ENCODE results near the gene CPT1C.
A peak's percentile ranks its signal among the peaks of the same experiment; 100 is the strongest.
"Not testable (repeated sequence)": the region's sequence is repeated elsewhere in the genome, so short reads cannot be mapped to it uniquely, and the experiment has no call there.

CPT1C gene

DNA sequence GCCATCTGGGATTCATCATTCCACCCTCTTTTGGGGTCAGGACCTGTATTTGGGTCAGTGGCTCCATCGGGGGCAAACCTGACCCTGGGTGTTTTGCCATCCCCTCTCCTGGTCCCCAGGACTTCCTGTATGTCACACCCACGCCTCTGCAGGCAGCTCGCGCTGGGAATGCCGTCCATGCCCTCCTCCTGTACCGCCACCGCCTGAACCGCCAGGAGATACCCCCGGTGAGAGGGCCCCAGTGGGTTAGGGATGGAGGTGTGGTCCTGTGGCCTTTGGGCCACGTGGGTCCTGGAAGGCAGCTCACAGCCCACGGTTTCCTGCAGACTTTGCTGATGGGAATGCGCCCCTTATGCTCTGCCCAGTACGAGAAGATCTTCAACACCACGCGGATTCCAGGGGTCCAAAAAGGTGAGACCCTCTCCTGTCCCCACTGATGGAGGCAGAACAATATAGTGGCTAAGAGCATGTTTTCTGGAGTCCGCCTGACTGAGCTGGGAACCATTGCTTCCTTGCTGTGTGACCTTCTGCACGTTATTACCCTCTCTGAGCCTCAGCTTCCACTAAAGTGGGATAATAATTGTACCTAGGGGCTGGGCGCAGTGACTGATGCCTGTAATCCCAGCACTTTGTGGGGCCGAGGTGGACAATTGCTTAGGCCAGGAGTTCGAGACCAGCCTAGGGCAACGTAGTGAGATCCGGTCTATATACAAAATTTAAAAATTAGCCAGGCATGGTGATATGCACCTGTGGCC lies 14.1 kb downstream of the CPT1C start:
- no peak for DNase-seq (ENCODE audit: low read depth)

DNA sequence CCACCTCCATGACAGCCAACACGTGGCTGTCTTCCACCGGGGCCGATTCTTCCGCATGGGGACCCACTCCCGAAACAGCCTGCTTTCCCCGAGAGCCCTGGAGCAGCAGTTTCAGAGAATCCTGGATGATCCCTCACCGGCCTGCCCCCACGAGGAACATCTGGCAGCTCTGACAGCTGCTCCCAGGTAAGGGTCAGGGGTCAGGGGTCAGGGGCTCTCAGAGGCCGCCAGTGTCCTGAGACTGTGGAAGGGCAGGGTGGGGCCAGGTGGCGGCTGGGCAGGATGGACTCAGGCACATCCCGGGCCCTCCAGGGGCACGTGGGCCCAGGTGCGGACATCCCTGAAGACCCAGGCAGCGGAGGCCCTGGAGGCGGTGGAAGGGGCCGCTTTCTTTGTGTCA lies 15.0 kb downstream of the CPT1C start:
- DNase-seq (ENCODE audit: low read depth): no peak

DNA sequence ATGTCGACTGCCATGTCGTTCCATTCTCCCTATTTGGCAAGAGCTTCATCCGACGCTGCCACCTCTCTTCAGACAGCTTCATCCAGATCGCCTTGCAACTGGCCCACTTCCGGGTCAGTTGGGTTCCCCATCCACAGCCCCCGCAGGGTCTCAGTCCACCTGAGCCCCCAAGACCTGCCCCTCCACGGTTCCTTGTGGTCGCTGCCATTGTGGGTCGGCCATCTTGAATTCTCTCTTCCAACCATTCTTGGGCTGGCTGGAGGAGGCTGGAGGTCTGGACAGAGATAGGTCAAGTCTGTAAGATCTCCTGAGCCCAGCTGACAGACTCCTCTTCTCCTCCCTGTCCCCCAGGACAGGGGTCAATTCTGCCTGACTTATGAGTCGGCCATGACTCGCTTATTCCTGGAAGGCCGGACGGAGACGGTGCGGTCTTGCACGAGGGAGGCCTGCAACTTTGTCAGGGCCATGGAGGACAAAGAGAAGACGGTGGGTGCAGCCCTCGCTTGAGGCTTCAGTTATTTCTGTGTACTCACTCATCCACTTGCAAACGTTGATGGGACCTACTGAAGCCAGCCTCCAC lies 19.5 kb downstream of the CPT1C start:
- no peak for DNase-seq (ENCODE audit: low read depth)

DNA sequence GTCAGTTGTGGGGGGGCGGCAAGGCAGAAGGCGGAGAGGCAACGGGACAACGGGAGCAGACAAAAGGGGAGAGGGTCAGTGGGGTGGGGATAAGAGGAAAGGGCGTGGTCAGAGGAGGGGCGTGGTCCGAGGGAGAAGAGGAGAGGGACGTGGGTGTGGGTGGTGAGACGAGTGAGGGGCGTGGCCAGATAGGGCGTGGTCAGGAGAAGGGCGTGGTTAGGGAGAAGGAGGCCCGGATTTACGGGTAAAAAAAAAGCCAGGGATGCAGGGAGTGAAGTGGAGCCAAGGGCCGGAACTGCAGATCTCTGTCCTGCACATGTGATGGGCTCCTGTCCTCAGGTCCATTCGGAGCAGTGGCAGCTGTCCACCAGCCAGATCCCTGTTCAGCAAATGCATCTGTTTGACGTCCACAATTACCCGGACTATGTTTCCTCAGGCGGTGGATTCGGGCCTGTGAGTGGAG lies 21.5 kb downstream of the CPT1C start:
- no peak for DNase-seq (ENCODE audit: low read depth)

DNA sequence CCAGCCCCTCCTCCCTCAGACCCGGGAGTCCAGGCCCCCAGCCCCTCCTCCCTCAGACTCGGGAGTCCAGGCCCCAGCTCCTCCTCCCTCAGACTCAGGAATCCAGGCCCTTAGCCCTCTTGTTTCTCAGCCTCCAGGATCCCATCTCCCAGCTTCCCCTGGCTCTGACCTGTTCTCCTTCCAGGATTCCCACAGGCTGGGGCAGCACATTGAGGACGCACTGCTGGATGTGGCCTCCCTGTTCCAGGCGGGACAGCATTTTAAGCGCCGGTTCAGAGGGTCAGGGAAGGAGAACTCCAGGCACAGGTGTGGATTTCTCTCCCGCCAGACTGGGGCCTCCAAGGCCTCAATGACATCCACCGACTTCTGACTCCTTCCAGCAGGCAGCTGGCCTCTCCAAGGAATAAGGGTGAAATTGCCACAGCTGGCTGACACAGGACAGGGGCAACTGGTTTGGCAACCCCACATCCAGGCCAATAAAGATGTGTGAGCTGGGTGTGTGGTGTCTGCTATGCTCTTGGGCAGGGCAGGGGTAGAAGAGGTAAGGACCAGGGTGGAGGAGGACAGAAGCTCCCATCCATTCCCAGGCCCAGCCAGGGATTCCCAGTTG lies 22.4 kb downstream of the CPT1C start:
- no peak for DNase-seq (ENCODE audit: low read depth)

DNA sequence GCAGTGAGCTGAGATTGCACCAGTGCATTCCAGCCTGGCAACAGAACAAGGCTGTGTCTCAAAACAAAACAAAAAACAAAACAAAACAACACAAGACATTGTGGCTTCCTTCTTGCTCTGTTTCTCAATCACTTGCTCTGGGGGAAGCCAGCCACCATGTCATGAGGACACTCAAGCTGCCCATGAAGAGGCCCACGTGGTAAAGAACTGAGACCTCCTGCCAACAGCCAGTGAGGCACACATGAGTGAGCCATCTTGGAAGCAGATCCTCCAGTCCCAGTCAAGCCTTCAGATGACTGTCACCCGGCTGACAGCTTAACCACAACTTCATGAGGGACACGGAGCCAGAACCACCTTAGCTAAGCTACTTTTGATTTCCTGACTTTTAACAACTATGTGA lies 25.2 kb downstream of the CPT1C start:
- no peak for DNase-seq (ENCODE audit: low read depth)

DNA sequence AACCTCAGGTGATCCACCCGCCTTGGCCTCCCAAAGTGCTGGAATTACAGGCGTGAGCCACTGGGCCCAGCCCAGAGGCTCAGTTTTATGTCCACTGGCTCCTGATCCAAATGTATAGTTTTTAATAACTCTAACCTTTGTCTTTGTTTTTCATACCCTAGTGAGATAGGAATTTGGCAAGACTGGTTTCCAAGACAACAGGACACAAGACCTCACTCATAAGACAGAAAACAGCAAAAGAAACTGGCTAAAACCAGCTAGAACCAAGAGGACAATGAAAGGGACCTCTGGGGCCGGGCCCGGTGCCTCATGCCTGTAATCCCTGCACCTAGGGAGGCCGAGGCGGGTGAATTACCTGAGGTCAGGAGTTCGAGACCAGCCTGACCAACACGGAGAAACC lies 27.6 kb downstream of the CPT1C start:
- no peak for DNase-seq (ENCODE audit: low read depth)

DNA sequence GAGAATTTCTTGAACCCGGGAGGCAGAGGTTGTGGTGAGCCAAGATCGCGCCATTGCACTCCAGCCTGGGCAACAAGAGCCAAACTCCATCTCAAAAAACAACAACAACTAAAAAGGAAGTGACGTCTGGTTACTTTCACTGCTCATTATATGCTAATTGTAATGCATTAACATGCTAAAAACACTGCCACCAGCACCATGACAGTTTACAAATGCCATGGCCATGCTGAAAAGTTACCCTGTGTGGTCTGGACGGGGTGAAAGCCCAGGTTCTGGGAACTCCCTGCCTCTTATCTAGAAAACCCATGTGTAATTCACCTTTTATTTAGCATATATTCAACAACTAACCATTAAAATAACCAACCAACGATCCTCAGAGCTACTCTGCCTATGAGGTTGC lies 28.1 kb downstream of the CPT1C start:
- DNase-seq (ENCODE audit: low read depth): no peak

DNA sequence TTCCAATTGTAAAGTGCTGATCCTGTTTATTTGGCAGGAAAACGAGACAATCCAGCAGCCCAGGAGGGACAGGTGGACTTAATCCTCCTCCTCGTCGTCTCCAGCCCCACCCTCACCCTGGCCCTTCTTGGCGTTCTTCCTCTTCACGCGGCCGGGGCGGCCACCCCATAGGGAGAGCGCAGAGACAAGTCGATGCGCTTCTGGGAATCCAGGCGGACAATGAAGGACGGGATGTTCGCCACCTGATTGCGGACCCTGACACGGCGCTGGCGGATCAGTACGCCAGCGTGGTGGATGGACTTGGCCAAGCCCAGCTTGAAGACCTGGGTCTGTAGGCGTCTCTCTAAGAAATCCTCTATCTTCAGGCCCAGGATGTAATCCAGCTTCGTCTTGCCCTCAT lies 28.5 kb downstream of the CPT1C start:
- DNase-seq (ENCODE audit: low read depth): not testable (repeated sequence)

DNA sequence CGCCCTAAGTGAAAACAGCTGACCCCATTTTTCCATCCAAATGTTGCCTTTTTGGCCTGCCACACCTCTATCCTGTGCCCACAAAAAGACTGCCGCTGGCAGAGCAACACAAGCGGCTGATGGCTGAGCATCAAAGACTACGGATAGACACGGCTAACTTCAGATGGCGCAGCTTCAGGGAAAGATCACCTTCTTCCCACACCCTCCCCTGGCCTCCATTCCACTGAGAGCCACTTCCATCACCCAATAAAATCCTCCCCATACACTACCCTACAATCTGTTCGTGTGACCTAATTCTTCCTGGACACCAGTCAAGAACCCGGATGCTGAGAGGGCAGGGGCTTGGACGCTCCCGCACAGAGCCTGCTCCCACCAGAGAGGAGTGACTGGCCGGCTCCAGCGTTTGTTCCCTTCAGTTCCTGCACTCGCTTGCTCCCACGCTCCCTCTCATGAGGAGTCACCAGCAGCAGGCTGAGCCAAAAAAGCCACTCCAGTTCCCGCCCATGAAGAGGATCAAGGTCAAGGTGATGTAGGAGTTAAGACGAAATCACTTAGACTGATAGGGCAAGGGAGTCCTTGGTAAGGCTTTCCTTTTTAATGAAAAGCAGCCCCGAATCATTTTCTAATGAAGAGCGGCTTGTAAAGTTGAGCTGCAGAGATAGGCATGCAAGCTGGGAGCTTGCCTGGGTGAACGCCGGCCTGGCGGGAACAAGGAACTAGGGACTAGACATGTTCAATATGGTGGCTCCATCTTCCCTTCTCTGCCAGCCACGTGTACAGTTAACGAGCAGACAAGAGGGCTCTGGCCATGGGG lies 36.5 kb downstream of the CPT1C start:
- no peak for DNase-seq (ENCODE audit: low read depth)

DNA sequence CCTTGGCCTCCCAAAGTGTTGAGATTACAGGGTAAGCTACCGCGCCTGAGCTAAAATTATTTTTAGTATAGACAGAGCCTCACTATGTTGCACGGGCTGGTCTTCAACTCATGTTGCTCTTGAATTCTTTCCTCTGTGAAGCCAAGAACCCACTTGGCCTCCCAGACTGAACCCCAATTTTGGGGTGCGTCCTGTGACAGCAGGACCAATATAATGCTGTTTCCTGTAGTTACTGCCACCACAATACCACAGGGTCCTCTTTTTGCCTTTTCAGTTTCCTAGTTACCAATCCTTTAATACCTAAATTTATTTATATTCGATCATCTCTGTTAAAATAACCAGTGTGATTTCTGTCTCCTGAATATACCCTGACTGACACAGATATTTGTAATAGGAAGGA lies 39.2 kb downstream of the CPT1C start:
- DNase-seq (ENCODE audit: low read depth): no peak

DNA sequence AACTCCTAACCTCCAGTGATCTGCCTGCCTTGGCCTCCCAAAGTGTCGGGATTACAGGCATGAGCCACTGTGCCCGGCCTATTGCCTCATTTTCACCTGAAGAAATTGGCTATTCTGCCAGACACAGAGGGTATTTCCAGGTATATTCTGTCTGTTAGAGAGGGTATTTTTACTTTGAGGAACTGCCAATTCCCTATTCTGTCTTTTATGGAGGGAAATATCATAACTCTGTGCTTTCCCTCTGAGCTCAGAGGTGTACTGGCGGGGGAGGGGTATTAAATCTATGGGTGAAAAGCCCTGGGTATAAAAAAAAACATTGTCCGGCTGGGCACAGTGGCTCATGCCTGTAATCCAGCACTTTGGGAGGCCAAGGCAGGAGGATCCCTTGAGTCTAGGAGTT lies 47.4 kb downstream of the CPT1C start:
- no peak for DNase-seq (ENCODE audit: low read depth)

DNA sequence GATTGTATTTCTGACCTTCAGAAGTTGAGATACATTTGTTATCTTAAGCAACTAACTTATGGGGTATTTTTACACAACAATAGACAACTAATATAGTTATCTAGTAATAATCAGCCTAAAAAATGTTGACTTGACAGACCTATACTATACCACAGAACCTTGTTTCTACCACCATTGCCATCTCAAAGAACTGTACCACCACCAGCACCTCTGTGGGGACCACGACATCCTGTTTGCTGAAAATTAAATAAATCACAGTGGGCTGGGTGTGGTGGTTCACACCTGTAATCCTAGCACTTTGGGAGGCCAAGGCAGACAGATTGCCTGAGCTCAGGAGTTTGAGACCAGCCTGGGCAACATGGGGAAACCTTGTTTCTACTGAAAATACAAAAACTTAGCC lies 48.2 kb downstream of the CPT1C start:
- no peak for DNase-seq (ENCODE audit: low read depth)

DNA sequence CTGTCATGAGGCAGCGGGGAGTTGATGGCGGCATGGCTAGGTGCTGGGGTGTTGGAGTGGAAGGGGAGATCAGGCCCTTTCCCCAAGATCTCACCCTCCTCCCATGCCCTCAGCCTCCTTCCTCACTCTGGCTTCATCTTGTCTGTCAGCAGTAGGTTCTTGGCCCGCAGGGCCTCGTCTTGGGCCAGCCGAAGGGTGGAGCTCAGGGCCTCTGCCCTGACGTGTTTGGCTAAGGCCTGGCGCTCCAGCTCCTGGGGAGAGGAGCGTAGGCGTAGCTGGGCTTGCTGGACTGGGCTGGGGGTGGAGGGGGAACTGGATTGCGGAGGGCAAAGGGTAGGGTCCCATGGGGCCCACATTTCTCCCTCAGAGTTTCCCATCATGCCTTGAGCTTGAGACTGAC lies 49.0 kb downstream of the CPT1C start:
- no peak for DNase-seq (ENCODE audit: low read depth)

DNA sequence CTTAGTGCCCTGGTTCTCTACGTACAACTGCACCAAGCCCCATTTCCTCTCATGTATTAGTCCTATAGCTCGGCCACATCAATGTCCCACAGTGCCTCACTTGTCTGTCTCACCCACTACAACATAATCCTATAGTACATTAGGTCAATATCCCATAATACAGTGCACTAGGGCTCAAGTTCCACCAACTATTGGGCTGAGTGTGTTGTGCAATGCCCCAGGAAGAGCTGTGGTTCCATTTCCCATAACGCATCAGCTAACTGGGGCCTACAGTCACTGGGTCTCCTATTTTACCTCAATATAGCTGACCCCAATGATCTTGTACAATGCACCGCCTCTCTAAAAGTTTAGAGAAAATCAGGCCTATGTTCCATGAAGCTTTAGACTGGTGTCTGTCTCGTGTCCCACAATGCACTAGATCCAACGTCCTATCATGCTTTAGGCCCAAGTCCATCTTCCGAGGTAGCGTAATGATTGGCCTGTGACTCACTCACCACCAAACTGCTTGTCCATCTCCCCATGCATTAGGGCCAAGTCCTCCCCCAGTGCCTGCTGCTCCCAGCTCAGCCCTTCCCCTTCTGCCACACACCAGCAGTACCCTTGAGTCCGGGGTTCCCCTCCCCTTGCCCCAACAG lies 50.4 kb downstream of the CPT1C start:
- no peak for DNase-seq (ENCODE audit: low read depth)

DNA sequence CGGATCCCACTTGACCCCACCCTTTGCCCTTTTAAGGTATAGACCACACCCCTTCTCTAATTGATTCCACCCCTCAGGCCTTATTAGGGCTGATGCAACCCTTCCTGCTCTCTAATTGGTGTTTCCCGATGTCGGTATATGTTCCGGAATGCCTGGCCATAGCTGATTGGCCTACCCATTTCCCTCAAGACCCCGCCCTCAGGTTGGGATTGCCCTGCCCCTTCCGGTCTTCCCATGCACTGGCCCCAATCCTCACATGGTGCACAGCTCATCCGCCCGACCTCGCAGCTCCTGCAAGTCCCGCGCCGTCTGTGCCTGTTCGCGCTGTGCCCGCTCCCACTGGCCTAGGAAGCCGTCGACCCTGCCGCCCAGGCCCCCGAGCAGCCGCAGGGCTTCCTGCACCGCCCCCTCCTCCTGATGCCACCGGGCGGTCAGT lies 54.0 kb downstream of the CPT1C start:
- no peak for DNase-seq (ENCODE audit: low read depth)

DNA sequence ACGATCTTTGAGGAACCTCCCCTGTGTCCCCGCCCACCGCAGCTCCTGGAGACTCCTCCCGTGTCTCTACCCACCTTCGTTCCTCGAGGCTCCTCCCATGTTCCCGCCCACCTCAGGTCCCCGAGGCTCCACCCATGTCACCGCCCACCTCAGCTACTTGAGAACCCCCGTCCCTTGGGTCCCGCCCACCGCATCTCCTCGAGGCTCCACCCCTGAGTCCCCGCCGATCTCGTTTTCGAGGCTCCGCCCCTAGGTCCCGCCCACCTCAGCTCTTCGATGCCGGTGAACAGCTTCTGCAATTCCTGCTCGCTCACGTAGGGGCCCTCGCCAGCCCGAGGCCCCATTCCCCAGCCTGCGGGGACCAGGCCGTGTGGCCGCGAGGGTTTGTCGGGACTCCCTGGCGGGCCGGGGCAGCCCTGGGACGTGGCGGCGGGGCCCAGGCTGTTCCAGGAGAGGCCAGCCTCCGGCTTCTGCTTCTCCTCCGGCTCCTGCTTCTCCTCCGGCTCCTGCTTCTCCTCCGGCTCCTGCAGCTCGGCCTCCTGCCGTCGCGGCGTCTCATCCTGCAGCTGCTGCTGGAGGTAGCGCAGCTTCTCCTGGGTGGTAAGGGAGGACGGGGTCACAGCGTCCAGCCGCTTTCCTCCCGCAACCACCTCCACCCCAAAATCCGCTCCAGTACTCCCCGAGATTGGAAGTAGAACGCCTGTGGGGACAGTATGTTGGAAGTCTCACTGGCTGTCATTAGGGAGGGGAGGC lies 55.5 kb downstream of the CPT1C start:
- peak; percentile 66 for DNase-seq (ENCODE audit: low read depth)

DNA sequence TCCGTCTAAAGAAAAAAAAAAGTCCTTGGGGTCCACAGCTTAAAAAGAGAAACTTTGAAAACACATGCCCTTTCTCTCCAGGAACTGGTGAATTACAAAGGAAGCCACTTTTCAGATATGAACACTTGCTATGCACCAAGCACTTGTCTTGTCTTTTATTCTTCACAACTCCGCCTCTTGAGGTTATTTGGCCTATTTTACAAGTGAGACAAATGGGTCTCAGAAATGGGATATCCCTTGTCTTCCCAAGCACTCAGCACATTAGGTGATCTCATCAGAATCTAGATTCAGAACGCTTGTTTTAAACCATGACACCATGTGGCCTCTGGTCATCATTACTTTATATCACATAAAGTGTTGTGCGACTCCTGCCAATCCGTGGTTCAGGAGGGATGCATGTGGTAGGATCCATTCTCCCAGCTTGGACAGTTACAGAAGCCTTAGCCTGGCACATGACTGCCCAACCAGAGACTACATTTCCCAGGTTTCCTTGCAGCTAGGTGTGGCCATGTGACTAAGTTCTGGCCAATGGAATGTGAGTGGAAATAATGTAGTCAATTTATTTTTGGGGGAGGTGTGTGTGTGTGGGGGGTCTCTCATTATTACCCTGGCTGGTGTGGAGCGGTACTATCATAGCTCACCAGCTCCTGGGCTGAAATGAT lies 58.3 kb downstream of the CPT1C start:
- DNase-seq (ENCODE audit: low read depth): no peak

DNA sequence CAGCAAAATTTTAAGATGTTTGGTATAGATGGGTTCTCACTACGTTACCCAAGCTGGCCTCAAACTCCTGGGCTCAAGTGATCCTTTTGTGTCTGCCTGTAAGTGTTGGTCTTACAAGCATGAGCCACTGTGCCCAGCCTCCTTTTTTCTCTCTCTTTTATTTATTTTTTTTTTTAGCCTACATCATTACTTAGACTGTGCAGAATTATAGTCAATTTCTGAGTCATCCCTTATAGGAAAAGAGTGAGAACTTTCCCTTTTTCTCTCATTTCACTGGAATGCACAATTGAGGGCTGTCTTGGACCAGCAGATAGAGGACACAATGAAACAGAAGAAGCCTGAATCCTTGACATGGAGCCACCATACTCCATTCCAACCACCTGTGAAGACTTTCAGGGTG lies 58.9 kb downstream of the CPT1C start:
- DNase-seq (ENCODE audit: low read depth): no peak

DNA sequence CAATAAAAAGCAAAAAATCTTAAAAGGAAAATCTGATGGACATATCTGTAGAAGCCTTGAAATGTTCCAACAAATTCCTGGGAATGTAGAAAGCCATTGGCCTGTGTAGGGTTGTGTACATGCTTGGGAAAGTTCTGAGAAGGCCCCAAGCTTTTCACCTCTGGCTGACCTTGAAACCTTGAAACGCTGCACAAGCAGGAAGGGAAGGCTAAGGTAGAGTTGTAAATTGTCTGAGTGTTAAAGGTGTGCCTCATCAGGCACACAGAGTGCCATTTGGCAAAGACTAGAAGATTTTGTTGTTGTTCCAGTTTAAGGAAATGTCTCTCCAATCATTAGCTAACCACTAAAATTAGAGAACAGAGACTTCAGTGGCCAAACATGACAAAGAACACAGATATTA lies 61.8 kb downstream of the CPT1C start:
- no peak for DNase-seq (ENCODE audit: low read depth)

DNA sequence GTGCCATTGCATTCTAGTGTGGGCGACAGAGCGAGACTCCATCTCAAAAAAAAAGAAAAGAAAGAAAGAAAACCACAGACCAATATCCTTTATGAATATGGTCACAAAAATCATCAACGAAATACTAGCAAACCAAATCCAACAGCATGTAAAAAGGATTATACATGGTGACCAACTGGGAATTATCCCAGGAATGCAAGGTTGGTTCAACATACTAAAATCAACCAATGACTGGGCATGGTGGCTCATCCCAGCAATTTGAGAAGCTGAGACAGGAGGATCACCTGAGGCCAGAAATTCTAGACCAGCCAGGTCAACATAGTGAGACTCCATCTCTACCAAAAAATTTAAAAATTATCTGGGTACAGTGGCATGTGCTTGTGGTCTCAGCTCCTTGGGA lies 65.0 kb downstream of the CPT1C start:
- DNase-seq (ENCODE audit: low read depth): no peak
